ENCODE measurements around the gene ARHGEF4.

The ARHGEF4 gene

DNA sequence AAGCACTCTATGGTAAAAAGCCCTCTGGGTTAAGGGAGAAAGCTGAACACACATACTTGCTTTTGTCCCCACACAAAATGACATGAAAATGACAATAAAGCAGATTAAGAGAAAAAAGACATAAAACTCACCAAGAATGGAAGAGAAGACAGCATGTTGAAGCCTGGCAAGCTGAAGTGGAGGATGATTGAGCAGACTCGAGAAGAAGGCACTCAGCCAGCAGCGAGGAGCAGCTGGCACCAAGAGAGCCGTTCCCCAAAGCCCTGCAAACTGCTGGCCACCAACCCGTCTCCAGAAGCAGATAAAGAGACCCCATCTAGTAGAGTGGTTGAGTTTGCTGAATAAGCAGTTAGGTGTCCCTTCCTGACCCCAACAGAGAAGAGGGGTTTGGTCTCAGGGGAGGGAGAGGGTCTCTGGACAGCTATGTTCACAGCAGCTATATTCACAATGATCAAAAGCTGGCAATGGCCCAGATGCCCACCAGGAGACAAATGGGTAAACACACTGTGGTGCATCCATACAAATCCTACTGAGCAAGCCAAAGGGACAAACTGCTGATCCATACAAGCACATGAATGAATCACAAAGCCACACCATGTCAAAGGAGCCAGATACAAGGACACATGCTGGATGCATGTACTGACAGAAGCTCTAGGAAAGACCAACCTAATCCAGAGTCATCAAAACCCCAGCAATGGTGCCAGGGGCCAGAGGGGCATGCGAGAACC lies 219.7 kb downstream of the ARHGEF4 start:
- no peak for DNase-seq (ENCODE audit: low spot score)
- no peak for TF ChIP-seq CTCF (IDR thresholded peaks at IDR 0.05; ENCODE audit: extremely low read depth, missing control alignments)

DNA sequence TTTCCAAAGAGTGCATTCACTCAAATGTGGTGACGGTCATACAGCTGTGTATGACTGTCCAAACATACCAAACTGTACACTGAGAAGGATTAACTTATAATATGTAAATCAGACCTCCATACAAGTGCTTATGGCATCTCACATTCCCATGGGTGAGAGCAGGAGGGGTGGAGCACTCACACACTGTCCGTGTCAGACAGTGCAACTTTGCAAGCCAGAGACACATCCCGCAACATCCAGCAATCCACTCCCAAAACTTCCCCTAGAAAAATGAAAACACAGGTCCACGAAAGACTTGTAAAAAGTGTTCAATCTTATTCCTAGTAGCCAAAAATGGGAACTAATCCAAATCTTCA lies 220.2 kb downstream of the ARHGEF4 start:
- DNase-seq (ENCODE audit: low spot score), result no peak
- no peak for TF ChIP-seq CTCF (IDR thresholded peaks at IDR 0.05; ENCODE audit: extremely low read depth, missing control alignments)

DNA sequence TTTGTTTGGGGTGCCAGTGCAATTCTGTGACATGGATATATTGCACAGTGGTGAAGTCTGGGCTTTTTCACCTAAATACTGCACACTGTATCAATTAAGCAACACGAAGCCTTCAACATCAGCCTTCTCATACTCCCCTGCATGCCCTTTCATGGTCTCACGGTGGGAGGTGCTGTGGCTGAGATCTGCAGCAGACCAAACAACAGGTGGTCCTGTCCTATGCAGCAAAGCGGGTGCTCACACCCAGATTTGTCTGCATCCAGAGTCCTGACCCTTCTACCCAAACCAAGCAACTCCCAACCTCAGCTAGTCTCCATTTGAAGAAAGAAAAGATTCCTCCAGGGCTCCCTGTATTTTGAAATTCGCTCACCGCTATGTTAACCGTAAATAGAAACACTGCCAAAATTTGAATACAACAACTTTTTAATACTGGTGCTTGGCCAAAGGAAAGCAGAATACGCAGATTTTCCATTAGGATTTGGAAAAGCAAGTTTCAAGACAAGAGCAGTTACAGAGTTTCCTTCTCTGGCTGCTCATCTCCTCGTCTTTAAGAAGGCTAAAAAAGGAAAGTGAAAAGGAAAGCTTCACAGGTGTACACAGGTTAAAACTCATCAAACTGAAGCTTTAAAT lies 221.6 kb downstream of the ARHGEF4 start:
- TF ChIP-seq CTCF (IDR thresholded peaks at IDR 0.05; ENCODE audit: extremely low read depth, missing control alignments), result no peak
- no peak for DNase-seq (ENCODE audit: low spot score)

GRCh38 chr2:131058920-131059319 lies 222.2 kb downstream of the ARHGEF4 start:
- TF ChIP-seq CTCF (IDR thresholded peaks at IDR 0.05; ENCODE audit: extremely low read depth, missing control alignments), result no peak
- no peak for DNase-seq (ENCODE audit: low spot score)

- TF ChIP-seq CTCF (IDR thresholded peaks at IDR 0.05; ENCODE audit: extremely low read depth, missing control alignments), result no peak
- DNase-seq (ENCODE audit: low spot score), result no peak
Measured at GRCh38 chr2:131063501-131064283, 227.0 kb downstream of the ARHGEF4 start.

DNA sequence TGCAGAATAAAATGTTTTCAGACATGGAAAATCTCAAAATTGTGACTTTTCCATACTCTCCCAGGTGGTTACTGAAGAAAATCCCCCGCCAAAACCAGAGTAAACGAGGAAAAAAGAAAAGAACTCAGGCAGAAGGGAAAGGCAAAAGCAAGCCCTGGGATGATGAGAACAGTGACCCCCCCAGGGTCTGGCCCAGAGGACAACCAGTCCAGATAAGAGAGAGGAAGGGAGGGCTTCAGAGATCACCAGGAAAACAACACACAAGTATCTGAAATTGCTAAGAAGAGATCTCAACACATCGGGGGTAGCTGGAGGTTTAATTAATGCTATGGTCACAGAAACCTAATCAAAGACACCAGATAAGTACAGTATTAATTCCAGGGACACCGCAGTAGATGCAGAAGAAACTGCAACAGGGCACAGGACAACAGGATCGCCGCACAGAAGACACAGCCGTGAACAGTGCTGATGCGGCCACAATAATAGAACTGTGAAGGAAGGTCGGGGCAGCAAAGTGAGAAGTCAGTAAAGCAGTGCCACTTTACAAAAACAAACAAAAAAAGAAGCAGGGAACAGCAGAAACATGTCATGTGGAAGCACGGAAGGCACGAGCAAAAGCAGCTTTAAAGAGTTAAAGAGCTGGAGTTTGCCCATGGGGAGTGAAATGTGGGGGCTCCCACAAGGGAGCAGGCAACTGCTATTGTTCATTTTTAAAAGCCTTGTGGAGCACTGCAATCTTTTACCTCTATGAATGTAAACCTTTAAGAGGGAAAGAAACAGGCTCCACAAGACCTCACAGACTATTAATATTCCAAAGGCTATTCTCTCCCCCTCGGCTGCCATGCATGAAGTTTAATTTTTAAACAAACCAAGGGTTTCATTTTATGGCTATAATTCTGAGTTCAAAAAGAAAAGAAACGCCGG lies 228.1 kb downstream of the ARHGEF4 start:
- TF ChIP-seq CTCF (IDR thresholded peaks at IDR 0.05; ENCODE audit: extremely low read depth, missing control alignments), result no peak
- DNase-seq (ENCODE audit: low spot score), result no peak

All from GM20000 (cell line).